ENCODE measurements around the gene FSIP1.
"Not testable (repeated sequence)": the region's sequence is repeated elsewhere in the genome, so short reads cannot be mapped to it uniquely, and the experiment has no call there.

Gene FSIP1

GRCh38 chr15:39782441-39783138 is at the start of gene FSIP1:
FSIP1 (minus strand) TSS chr15:39782841; CDS start chr15:39776524, 6,317 bp downstream.
- DNase-seq (ENCODE audit: low spot score): peak; percentile 93

DNA sequence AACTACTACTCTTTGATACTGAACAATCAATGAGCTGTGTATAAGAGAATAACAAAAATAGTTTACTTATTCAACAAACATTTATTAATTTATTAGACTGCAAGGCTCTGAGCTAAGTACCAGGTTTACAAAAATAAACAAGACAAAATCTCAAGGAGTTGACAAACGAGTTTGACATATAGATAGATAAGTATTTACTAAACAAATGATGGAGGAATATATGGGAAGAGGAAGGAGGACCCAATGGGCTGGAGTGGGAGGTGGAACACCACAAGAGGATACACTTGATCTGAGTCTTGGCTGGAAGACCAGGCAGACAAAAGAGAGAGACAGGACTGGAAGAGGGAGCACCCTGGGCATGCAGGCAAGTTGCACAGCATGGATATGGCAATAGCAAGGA is 47.5 kb upstream of the FSIP1 start:
- DNase-seq (ENCODE audit: low spot score): no peak

DNA sequence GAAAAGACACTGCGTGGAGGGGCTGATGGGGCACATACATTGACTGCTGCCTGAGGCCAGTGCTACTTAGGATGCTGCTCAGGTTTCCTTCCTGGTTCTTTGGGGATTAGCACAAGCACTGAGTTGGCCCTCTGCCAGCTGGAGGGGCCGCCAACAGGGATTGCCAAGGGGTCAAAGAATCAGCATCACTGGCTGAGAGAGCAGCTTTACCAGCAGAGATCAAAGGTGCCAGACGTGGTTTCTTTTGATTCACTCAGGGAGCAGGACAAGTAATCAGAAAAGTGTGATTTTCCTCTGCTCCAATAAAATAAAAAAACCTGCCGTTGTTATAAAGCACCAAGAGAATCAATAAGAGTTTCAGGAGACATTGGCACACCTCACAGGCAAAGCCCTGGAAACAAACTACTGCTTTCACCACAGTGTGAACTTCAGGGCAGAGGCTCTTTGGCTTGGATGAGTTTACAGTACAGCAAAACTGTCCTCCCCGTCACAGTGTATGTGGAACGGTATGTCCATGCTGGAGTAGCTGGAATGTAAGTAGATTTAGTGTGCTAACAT is 45.8 kb upstream of the FSIP1 start:
- DNase-seq (ENCODE audit: low spot score): no peak

GRCh38 chr15:39826975-39827374 is 44.3 kb upstream of the FSIP1 start:
- no peak for DNase-seq (ENCODE audit: low spot score)

GRCh38 chr15:39823634-39824033 is 41.0 kb upstream of the FSIP1 start:
- no peak for DNase-seq (ENCODE audit: low spot score)

GRCh38 chr15:39820050-39820602 is 37.5 kb upstream of the FSIP1 start:
- no peak for DNase-seq (ENCODE audit: low spot score)

DNA sequence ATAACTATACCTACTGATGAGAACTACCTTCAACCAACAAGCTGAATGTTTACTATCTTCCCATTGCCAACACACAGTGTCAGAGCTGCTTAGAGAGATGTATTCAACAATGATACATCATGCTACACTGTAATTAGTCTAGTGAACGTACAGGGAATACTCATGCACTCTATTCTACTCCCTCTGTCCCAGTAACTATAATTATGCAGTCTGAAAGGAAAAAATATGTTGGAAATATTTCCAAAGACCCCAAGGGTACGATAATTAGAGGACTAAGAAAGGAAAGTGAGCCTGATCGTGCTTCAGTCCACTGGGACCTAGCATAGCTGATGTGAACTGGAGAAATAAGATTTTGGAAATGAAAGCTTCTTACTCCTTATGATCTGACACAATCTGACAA is 36.9 kb upstream of the FSIP1 start:
- no peak for DNase-seq (ENCODE audit: low spot score)

DNA sequence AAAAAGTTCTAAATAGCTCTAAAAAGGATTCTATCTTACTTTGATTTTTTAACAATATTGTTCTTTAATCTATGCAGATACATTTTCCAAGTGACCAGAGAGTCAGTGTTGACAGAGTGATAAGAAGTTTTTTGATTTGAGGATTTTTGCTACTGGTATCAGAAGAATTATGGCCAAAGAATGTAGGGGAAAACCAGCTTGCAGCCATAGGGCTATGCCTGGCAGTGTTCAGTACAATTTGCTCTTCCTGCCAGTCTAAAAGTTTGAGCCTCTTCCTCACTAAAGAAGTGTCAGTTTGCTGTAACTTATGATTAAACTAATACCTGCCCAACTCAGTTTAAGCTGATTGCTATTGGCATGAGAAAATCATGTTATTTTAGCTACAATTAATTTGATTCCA is 35.3 kb upstream of the FSIP1 start:
- DNase-seq (ENCODE audit: low spot score): no peak

DNA sequence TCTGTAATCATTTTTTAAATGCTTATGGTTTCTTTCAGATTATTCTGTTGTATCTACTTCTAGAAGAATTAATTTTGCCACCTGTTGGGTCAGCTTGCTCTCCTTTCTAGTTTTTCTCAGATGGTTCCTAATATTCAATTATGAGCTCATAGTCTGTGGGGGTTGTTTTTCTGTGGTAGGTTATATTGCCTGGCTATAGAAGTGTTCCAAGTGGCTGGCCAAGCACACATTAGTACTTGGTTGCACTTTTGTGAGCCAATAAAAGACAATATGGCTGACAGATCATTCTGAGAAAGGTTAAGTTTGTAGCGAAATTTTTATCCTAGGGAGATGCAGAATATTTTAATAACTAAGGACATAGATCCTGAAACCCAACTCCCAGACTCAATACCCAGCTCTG is 31.8 kb upstream of the FSIP1 start:
- no peak for DNase-seq (ENCODE audit: low spot score)

GRCh38 chr15:39812651-39813050 is 30.0 kb upstream of the FSIP1 start:
- not testable (repeated sequence) for DNase-seq (ENCODE audit: low spot score)

- no peak for DNase-seq (ENCODE audit: low spot score)
Observed at GRCh38 chr15:39808909-39809308, 26.3 kb upstream of the FSIP1 start.

- DNase-seq (ENCODE audit: low spot score): no peak
Observed at GRCh38 chr15:39807791-39808190, 25.1 kb upstream of the FSIP1 start.

DNA sequence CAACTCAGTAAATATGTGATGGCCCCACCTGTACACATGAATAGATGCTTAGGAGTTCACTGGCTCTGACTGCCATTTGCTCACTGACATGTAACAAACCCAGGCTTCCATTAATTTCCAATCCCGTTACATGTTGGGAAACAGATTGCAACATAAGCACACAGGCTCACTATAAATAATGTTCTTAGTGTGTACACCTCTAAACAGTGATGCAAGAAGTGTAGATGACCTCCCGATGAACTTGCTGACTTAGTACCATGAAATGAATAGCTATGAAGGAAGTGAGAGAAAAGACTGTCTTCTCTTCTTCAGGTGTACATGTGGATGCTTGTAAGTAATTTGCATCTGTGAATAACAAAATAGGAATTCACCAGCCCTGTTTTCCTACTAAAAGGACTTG is 21.4 kb upstream of the FSIP1 start:
- no peak for DNase-seq (ENCODE audit: low spot score)

DNA sequence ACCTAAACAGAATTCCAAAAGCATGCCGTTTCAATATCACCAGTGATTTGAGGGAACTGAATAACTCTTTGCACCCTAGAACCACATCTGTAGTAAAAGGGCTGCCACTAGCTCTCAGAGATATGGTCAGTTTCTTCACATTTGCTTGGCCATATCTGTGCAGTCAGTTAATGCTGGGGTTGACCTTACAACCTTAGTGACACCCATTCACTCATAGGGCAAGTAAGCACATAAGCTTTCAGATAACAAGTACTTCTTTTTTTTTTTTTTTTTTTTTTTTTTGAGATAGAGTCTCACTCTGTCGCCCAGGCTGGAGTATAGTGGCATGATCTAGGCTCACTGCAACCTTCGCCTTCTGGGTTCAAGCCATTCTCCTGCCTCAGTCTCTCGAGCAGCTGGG is 20.4 kb upstream of the FSIP1 start:
- no peak for DNase-seq (ENCODE audit: low spot score)

- DNase-seq (ENCODE audit: low spot score): no peak
Observed at GRCh38 chr15:39801641-39802309, 19.1 kb upstream of the FSIP1 start.

GRCh38 chr15:39799552-39800011 is 16.9 kb upstream of the FSIP1 start:
- DNase-seq (ENCODE audit: low spot score): no peak

GRCh38 chr15:39798382-39798781 is 15.7 kb upstream of the FSIP1 start:
- no peak for DNase-seq (ENCODE audit: low spot score)

- DNase-seq (ENCODE audit: low spot score): no peak
Observed at GRCh38 chr15:39797407-39797806, 14.8 kb upstream of the FSIP1 start.

DNA sequence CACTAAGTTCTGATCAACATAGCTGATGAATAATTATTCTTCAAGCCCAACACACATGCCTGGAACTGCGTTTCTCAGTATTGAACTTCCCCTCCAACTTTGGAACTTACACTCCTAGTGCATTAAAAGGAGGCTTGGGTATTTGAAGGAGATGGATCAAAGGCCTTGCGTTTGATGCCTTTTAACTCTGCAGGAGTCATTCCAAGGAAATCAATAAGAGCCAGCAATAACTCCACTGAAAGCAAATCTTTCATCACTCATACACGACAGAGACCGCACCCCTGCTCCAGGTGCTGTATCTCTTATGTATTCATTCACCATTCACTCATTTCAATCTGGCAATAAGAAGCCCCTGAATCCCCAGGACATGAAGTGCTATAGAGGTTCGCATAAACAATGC is 14.0 kb upstream of the FSIP1 start:
- DNase-seq (ENCODE audit: low spot score): no peak

DNA sequence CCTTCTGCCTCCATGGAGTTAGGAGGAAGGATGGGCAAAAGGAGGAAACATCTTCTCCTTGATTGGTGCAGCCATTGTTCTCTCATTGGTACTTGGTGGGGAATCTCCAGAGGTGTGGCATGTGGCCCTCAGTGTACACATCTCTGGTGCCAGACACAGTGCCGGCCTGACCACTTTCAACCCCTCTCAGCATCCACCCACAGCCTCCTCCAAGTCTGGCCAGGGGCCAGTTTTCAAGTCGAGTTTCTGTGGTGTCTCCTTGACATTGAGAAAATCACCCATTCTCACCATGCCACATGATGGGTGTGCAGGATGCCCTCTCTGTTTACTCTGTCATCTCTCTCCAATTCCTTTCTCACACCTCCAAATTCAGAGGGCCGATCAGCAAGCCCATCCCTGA is 12.8 kb upstream of the FSIP1 start:
- DNase-seq (ENCODE audit: low spot score): no peak

GRCh38 chr15:39794954-39795353 is 12.3 kb upstream of the FSIP1 start:
- DNase-seq (ENCODE audit: low spot score): no peak

- no peak for DNase-seq (ENCODE audit: low spot score)
Observed at GRCh38 chr15:39793923-39794322, 11.3 kb upstream of the FSIP1 start.

GRCh38 chr15:39792844-39793335 is 10.2 kb upstream of the FSIP1 start:
- no peak for DNase-seq (ENCODE audit: low spot score)
